GM12874 (cell line): ENCODE measurements around the gene TSC22D3.

Experiments
- CTCF ChIP-seq: IDR thresholded peaks from 2 replicates; pipeline ENCODE4 v1.5.1; 2011; ENCODE audit warnings: low read depth, mild to moderate bottlenecking, control low read depth, low read length, moderate library complexity; ENCODE audit not compliant: insufficient read depth

The TSC22D3 gene

GRCh38 chrX:107684956-107685385, 90.6 kb downstream of the TSC22D3 start:
- TF ChIP-seq CTCF = no peak

- TF ChIP-seq CTCF = no peak
Observed at GRCh38 chrX:107683931-107684330, 91.7 kb downstream of the TSC22D3 start.

DNA sequence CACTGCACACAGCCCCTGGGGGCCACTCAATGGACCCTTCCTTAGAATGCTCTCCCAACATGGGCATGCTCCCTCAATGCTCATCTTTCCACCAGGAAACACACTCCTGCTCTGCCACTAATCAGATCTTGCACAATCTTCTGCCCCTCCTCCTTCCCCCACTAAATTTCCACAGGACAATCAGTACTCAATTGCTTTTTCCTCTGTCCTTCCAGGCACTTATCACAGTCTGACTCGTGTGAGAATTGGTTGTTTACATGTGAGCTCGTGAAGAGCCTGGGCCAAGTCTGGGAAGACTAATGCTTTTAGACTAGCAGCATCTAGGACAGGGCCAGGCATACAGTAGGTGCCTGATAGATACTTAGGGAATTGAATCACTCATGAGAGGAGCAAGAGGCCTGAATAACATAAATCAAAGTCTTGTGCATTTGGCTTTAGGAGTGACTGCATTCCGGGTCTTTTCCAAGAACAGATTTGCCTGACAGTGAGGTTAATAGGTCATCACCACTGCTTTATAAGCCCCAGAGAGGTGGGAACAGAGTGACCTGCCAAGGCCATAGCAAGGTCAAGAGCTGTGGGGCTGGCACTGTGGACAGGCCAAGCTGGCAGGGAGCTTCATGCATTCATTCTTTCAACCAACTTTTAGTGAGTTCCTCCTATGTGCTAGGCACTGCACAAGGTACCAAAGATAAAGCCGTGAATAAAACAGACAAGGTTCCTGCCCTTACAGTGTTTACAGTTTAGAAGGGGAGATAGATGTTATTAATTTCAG, 92.3 kb downstream of the TSC22D3 start:
- TF ChIP-seq CTCF = no peak

GRCh38 chrX:107682256-107682655, 93.3 kb downstream of the TSC22D3 start:
- no peak for TF ChIP-seq CTCF

GRCh38 chrX:107678957-107679740, 96.4 kb downstream of the TSC22D3 start:
- TF ChIP-seq CTCF = no peak

DNA sequence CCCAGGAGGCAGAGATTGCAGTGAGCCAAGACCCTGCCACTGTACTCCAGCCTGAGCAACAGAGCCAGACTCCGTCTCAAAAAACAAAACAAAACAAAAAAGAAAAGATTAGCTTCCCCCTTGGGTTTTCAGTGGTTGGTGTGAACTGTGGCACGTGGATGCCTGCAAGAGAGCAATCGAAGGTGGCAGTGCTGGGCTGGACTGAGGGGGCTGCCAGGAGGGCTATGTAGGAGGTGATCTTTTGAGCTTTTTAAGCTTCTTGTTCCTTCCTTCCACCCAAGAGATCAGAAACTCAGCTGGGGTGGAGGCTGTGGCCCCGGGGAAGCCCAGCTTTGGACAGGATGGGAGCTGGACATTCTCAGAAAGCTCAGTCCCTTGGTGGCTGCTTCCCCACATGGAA, 97.7 kb downstream of the TSC22D3 start:
- no peak for TF ChIP-seq CTCF

DNA sequence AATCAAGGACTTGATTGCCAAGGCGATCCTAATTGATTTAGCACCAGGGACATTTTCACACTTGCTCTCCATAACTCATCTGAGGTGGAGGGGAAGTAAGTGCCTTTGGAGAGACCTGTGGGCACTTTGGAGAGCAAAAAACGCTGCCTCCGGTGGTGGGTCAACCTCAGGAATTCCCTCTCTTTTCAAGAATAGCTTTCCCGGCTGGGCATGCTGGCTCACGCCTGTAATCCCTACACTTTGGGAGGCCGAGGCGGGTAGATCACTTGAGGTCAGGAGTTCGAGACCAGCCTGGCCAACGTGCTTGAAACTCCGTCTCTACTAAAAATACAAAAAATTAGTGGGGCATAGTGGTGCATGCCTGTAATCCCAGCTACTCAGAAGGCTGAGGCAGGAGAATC, 98.1 kb downstream of the TSC22D3 start:
- no peak for TF ChIP-seq CTCF
